Measurements from ENCODE around the gene COL11A2. TPM values are rescaled to one million over a fixed set of nuclear protein-coding genes. Genes with fewer than 3 reads are reported as not detected.

Gene COL11A2
- total RNA-seq, 2 donors from 2014 or later, result 1.9 to 3.4 TPM

DNA sequence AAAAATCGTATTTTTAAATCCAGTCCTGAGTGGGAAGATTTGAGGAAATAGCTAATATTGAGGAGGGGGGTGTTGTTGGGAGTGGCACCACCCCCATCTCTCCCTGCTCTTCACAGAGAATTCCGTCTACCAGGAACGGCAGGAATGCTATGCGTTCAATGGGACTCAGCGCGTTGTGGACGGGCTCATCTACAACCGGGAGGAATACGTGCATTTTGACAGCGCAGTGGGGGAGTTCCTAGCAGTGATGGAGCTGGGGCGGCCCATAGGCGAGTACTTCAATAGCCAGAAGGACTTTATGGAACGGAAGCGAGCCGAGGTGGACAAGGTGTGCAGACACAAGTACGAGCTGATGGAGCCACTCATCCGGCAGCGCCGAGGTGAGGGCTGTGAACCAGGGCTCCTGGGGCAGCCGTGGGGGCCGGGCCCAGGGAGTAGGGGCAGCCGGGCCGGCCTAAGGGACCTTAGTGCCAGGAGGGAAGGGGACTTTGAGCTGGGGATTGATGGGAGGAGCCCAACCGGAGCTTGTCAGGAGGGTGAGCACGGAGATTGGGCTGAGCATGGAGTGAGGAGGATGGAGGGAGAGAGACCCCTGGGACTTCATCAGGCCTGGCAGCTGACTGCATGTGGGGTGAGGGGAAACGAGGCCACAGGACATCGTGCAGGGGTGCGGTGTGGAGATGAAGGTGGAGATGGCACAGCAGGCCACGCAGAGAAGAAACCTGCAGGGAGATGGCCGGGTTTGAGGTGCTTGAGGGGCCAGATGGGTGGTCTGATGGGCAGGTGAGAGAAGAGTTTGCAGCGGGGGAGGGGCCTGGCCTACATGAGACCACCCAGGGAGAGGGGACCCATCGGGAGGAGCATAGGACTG is 75.2 kb downstream of the COL11A2 start:
- Histone ChIP-seq H3K9me3 (no peaks in the 10 kb centered on the region), H3K4me1 (ENCODE audit: control insufficient read depth in 1 of 2, low read depth in 2 of 2) (peaks cover 6 to 8% of the 10 kb centered on the region in 2 donors), H3K27me3 (replicated peaks; ENCODE audit: insufficient read depth) (peaks cover 17% of the 10 kb centered on the region), H3K36me3 (no peaks in the 10 kb centered on the region), H3K4me3 (peak overlapping the region; percentile 13), H3K27ac (no peak overlapping the region)
- TF ChIP-seq, protein P1, sequence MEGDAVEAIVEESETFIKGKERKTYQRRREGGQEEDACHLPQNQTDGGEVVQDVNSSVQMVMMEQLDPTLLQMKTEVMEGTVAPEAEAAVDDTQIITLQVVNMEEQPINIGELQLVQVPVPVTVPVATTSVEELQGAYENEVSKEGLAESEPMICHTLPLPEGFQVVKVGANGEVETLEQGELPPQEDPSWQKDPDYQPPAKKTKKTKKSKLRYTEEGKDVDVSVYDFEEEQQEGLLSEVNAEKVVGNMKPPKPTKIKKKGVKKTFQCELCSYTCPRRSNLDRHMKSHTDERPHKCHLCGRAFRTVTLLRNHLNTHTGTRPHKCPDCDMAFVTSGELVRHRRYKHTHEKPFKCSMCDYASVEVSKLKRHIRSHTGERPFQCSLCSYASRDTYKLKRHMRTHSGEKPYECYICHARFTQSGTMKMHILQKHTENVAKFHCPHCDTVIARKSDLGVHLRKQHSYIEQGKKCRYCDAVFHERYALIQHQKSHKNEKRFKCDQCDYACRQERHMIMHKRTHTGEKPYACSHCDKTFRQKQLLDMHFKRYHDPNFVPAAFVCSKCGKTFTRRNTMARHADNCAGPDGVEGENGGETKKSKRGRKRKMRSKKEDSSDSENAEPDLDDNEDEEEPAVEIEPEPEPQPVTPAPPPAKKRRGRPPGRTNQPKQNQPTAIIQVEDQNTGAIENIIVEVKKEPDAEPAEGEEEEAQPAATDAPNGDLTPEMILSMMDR (IDR thresholded peaks at IDR 0.05), result no peak
- no peak for ATAC-seq (ENCODE audit: insufficient number of reproducible peaks, low FRiP score, low read depth)
- DNase-seq (ENCODE audit: low spot score), result no peak

DNA sequence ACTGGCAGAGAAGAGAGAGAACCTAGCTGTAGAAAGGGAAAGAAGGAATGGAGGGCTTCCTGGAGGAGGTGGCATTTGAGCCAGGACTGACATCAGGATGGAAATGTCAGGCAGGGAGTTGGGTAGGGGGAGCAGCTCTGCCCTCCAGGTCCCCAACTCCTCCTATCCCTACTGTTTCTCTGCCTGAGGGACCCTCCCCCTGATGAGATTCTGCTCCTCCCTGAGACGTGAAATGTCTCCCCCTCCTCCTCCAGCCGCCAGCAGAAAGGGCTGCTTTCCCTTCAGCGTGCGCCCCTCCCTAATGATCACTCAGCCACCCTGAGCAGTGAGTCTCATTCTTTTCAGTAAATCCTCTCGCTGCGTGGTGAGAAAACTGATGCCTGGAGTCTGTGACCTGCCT is 75.8 kb downstream of the COL11A2 start:
- Histone ChIP-seq H3K36me3 (no peaks in the 10 kb centered on the region), H3K27me3 (replicated peaks; ENCODE audit: insufficient read depth) (peaks cover 17% of the 10 kb centered on the region), H3K4me3 (no peak overlapping the region), H3K4me1 (ENCODE audit: control insufficient read depth in 1 of 2, low read depth in 2 of 2) (peaks cover 6 to 8% of the 10 kb centered on the region in 2 donors), H3K27ac (no peak overlapping the region), H3K9me3 (no peaks in the 10 kb centered on the region)
- ATAC-seq (ENCODE audit: insufficient number of reproducible peaks, low FRiP score, low read depth), result no peak
- TF ChIP-seq, protein P1 (IDR thresholded peaks at IDR 0.05), result no peak
- DNase-seq (ENCODE audit: low spot score), result no peak

DNA sequence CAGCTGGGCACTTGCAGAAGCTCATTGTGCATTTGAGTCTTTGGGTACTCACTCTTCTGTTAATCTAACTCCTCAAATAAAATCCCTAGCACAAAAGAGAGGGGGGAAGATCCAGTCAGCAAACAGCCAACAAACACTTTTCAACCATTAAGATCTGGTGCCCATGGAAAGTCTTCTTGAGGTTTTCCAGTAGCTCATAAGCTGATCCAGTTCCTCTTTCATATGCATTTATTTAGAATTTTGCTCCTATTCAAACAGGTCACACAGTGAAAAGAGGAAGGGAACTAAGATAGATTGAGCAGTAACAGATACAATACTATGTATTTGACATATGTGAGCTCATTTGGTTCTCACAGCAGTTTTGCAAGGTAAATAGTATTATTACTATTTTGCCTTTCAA is 77.9 kb downstream of the COL11A2 start:
- no peak overlapping the region for H3K4me3 ChIP-seq
- TF ChIP-seq, protein P1 (IDR thresholded peaks at IDR 0.05), result no peak

DNA sequence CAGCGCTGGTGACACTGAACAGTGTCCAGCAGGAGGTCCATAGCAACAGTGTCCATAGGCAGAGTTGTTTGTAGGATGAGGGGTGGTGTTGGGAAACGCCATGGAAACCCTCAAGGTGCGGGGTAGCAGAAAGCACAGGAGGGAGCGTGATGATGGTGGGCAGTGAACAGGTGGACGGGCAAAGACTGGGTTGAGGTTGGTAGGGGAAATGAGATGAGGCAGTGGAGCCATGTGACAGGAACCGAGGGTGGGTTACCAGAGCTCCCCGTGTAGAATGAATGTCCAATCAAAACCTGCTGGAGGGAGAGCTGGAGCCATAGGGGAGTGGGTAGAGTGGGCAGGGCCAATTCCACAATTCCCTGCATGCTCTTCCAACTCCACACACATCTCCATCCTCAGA is 78.5 kb downstream of the COL11A2 start:
- H3K9me3 ChIP-seq, result no peaks in the 10 kb centered on the region
- H3K4me1 ChIP-seq (ENCODE audit: control insufficient read depth in 1 of 2, low read depth in 2 of 2), result peaks cover 6 to 8% of the 10 kb centered on the region in 2 donors
- no peak overlapping the region for H3K27ac ChIP-seq
- peaks cover 23% of the 10 kb centered on the region for H3K27me3 ChIP-seq (replicated peaks; ENCODE audit: insufficient read depth)
- ATAC-seq (ENCODE audit: insufficient number of reproducible peaks, low FRiP score, low read depth) (no peak), DNase-seq (ENCODE audit: low spot score) (no peak)
- no peaks in the 10 kb centered on the region for H3K36me3 ChIP-seq
- no peak overlapping the region for H3K4me3 ChIP-seq
- TF ChIP-seq, protein P1 (IDR thresholded peaks at IDR 0.05), result no peak

More for the DNA sequence above, 77.9 kb downstream of the COL11A2 start:
- Histone ChIP-seq H3K27ac (no peak overlapping the region), H3K4me1 (ENCODE audit: control insufficient read depth in 1 of 2, low read depth in 2 of 2) (peaks cover 6 to 8% of the 10 kb centered on the region in 2 donors), H3K27me3 (replicated peaks; ENCODE audit: insufficient read depth) (peaks cover 18% of the 10 kb centered on the region), H3K36me3 (no peaks in the 10 kb centered on the region), H3K9me3 (no peaks in the 10 kb centered on the region)
- no peak for DNase-seq (ENCODE audit: low spot score)
- ATAC-seq (ENCODE audit: insufficient number of reproducible peaks, low FRiP score, low read depth), result no peak

Other genes with a start within 250 kb of the COL11A2 start
- 10 to 100 TPM; 41.7 to 53.2 TPM for gene HLA-DMA, start 239.4 kb downstream of the COL11A2 start, total RNA-seq
- 100 to 1,000 TPM; 134 to 169 TPM for gene BRD2, start 223.9 kb downstream of the COL11A2 start, total RNA-seq
- gene HLA-DOA, start 182.9 kb downstream of the COL11A2 start, total RNA-seq, result 10 to 100 TPM in 1 of 2 donors, 1 to 10 TPM in 1; 5.8 to 19.4 TPM
- gene HLA-DPA1, start 118.8 kb downstream of the COL11A2 start, total RNA-seq, result 100 to 1,000 TPM; 141 to 148 TPM
- 100 to 1,000 TPM in 1 of 2 donors, 10 to 100 TPM in 1; 78.4 to 112 TPM for gene HLA-DPB1, start 116.5 kb downstream of the COL11A2 start, total RNA-seq
- gene RXRB, start 8.2 kb upstream of the COL11A2 start, total RNA-seq, result 10 to 100 TPM; 38.7 to 47.2 TPM
- 100 to 1,000 TPM in 1 of 2 donors, 10 to 100 TPM in 1; 71.3 to 106 TPM for gene SLC39A7, start 8.4 kb upstream of the COL11A2 start, total RNA-seq
- 10 to 100 TPM in 1 of 2 donors, 1 to 10 TPM in 1; 4.0 to 15.0 TPM for gene HSD17B8, start 12.2 kb upstream of the COL11A2 start, total RNA-seq
- 10 to 100 TPM; 13.2 to 17.3 TPM for gene RING1, start 16.0 kb upstream of the COL11A2 start, total RNA-seq
- 10 to 100 TPM; 31.4 to 43.2 TPM for gene VPS52, start 79.4 kb upstream of the COL11A2 start, total RNA-seq
- gene RPS18, start 79.6 kb upstream of the COL11A2 start, total RNA-seq, result 1,000 to 10,000 TPM; 1,163 to 1,178 TPM
- 10 to 100 TPM; 18.1 to 27.3 TPM for gene B3GALT4, start 84.7 kb upstream of the COL11A2 start, total RNA-seq
- gene WDR46, start 96.8 kb upstream of the COL11A2 start, total RNA-seq, result 10 to 100 TPM; 42.6 to 60.3 TPM
- gene PFDN6, start 97.1 kb upstream of the COL11A2 start, total RNA-seq, result 10 to 100 TPM; 26.8 to 31.9 TPM
- gene RGL2, start 106.5 kb upstream of the COL11A2 start, total RNA-seq, result 10 to 100 TPM; 49.9 to 83.5 TPM
- gene TAPBP, start 121.6 kb upstream of the COL11A2 start, total RNA-seq, result 100 to 1,000 TPM in 1 of 2 donors, 10 to 100 TPM in 1; 88.0 to 107 TPM
- 10 to 100 TPM; 15.0 to 29.5 TPM for gene ZBTB22, start 125.3 kb upstream of the COL11A2 start, total RNA-seq
- gene DAXX, start 130.5 kb upstream of the COL11A2 start, total RNA-seq, result 10 to 100 TPM; 32.4 to 78.5 TPM
- gene KIFC1, start 199.4 kb upstream of the COL11A2 start, total RNA-seq, result under 1 TPM; 0.81 to 0.85 TPM
- 100 to 1,000 TPM in 1 of 2 donors, 10 to 100 TPM in 1; 82.0 to 104 TPM for gene PHF1, start 218.5 kb upstream of the COL11A2 start, total RNA-seq
- 100 to 1,000 TPM in 1 of 2 donors, 10 to 100 TPM in 1; 60.3 to 207 TPM for gene CUTA, start 225.6 kb upstream of the COL11A2 start, total RNA-seq
- 10 to 100 TPM; 16.2 to 24.6 TPM for gene SYNGAP1, start 227.6 kb upstream of the COL11A2 start, total RNA-seq